ENCODE results near the gene ADGRB3. TPM values are rescaled to one million over a fixed set of nuclear protein-coding genes. Genes with fewer than 3 reads are reported as not detected.

Gene ADGRB3
- total RNA-seq, 1 donor from 2014 or later, result 8.9 TPM

DNA sequence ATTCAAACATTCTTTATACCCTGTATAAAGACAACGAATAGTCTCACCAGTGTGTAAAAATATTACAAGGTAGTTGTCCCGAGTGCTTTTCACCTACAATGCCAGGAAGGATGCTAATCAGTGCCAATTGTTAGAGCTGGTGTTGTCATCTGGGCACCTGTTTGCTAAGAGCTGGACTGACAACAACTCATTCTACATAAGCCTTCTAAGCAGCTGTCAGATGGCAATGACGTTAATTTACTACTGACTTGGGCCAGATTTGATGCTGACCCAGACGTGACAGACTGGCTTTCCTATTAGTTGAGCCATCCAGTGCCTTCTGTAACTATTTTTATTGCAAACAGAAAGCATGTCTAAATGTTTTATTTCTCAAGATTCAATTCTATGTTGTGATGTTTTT, 355.2 kb downstream of the ADGRB3 start:
- Mint-ChIP-seq H3K27ac (ENCODE audit: unreplicated experiment) (no peak overlapping the region), H3K27me3 (ENCODE audit: unreplicated experiment) (no peaks in the 10 kb centered on the region), H3K36me3 (ENCODE audit: unreplicated experiment) (peaks cover 3% of the 10 kb centered on the region), H3K4me3 (ENCODE audit: unreplicated experiment) (no peak overlapping the region), H3K4me1 (ENCODE audit: unreplicated experiment) (no peaks in the 10 kb centered on the region), H3K9me3 (ENCODE audit: unreplicated experiment) (no peaks in the 10 kb centered on the region)
- TF ChIP-seq, protein P1, sequence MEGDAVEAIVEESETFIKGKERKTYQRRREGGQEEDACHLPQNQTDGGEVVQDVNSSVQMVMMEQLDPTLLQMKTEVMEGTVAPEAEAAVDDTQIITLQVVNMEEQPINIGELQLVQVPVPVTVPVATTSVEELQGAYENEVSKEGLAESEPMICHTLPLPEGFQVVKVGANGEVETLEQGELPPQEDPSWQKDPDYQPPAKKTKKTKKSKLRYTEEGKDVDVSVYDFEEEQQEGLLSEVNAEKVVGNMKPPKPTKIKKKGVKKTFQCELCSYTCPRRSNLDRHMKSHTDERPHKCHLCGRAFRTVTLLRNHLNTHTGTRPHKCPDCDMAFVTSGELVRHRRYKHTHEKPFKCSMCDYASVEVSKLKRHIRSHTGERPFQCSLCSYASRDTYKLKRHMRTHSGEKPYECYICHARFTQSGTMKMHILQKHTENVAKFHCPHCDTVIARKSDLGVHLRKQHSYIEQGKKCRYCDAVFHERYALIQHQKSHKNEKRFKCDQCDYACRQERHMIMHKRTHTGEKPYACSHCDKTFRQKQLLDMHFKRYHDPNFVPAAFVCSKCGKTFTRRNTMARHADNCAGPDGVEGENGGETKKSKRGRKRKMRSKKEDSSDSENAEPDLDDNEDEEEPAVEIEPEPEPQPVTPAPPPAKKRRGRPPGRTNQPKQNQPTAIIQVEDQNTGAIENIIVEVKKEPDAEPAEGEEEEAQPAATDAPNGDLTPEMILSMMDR (IDR thresholded peaks at IDR 0.05), result no peak
- no peak for DNase-seq (ENCODE audit: extremely low spot score, unreplicated experiment)

DNA sequence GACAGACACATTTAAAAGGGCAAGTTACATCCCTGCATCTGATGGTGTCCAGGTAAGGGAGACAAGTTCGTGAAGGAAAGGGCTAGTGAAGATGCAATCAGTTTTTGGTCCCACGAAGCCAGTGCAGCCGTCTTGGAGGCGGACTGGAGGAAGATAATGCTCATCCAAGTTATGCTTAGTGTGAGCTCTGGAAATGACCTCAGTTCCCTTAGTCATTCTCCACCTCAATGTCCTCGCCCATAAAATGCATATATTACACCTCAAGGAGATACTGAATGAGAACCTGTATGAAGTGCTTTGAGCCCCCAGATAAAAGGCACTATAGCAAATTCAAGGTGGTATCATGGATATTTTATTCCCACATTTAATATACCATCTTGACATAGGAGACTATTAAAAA, 358.8 kb downstream of the ADGRB3 start:
- DNase-seq (ENCODE audit: extremely low spot score, unreplicated experiment), result no peak
- no peak overlapping the region for H3K4me3 Mint-ChIP-seq (ENCODE audit: unreplicated experiment)
- H3K27ac Mint-ChIP-seq (ENCODE audit: unreplicated experiment), result no peak overlapping the region
- H3K4me1 Mint-ChIP-seq (ENCODE audit: unreplicated experiment), result no peaks in the 10 kb centered on the region
- H3K27me3 Mint-ChIP-seq (ENCODE audit: unreplicated experiment), result no peaks in the 10 kb centered on the region
- H3K9me3 Mint-ChIP-seq (ENCODE audit: unreplicated experiment), result no peaks in the 10 kb centered on the region
- no peaks in the 10 kb centered on the region for H3K36me3 Mint-ChIP-seq (ENCODE audit: unreplicated experiment)
- TF ChIP-seq, protein P1 (IDR thresholded peaks at IDR 0.05), result no peak

DNA sequence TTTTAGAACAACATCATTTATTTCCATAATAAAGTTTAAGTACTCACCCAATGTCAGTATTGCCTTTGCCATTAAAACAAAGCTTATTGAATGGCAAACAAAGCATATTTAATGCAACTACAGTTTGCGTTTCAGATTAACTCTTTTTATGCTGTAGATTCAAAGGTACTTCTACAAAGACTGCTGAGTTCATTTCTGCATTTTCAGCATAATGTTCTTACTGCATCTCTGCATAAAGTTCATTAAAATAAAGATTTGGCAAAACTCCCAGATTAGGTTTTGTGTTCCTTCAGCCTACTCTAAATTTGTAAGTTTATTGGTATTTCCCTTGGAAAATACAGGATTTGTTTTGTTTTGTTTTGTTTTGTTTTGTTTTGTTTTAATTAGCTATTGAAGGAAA, 359.4 kb downstream of the ADGRB3 start:
- no peak for DNase-seq (ENCODE audit: extremely low spot score, unreplicated experiment)
- H3K36me3 Mint-ChIP-seq (ENCODE audit: unreplicated experiment), result no peaks in the 10 kb centered on the region
- H3K27me3 Mint-ChIP-seq (ENCODE audit: unreplicated experiment), result no peaks in the 10 kb centered on the region
- no peak overlapping the region for H3K4me3 Mint-ChIP-seq (ENCODE audit: unreplicated experiment)
- no peak overlapping the region for H3K27ac Mint-ChIP-seq (ENCODE audit: unreplicated experiment)
- no peaks in the 10 kb centered on the region for H3K9me3 Mint-ChIP-seq (ENCODE audit: unreplicated experiment)
- H3K4me1 Mint-ChIP-seq (ENCODE audit: unreplicated experiment), result no peaks in the 10 kb centered on the region
- TF ChIP-seq, protein P1 (IDR thresholded peaks at IDR 0.05), result no peak

DNA sequence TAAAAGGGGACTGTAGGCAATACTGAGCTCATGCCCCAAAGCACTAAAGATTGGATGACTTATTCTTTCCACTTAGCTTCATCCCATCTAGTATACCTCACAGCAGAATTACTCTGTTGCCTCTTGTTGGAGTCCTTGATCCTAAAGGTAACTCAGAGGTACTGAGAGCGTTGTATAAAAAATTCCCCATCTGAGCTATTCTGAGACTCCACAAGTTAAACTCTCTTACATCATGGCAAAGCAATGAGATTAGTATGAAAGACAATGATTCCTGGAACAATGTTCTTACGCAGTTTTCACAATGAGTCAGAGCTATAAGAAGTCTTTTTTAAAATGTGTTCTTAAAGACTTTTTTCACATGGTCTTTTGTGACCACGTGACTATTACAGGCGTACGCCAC, 370.1 kb downstream of the ADGRB3 start:
- H3K27me3 Mint-ChIP-seq (ENCODE audit: unreplicated experiment), result no peaks in the 10 kb centered on the region
- no peaks in the 10 kb centered on the region for H3K4me1 Mint-ChIP-seq (ENCODE audit: unreplicated experiment)
- no peaks in the 10 kb centered on the region for H3K9me3 Mint-ChIP-seq (ENCODE audit: unreplicated experiment)
- TF ChIP-seq, protein P1 (IDR thresholded peaks at IDR 0.05), result no peak
- H3K4me3 Mint-ChIP-seq (ENCODE audit: unreplicated experiment), result no peak overlapping the region
- DNase-seq (ENCODE audit: extremely low spot score, unreplicated experiment), result no peak
- peaks cover 2% of the 10 kb centered on the region for H3K36me3 Mint-ChIP-seq (ENCODE audit: unreplicated experiment)
- no peak overlapping the region for H3K27ac Mint-ChIP-seq (ENCODE audit: unreplicated experiment)

DNA sequence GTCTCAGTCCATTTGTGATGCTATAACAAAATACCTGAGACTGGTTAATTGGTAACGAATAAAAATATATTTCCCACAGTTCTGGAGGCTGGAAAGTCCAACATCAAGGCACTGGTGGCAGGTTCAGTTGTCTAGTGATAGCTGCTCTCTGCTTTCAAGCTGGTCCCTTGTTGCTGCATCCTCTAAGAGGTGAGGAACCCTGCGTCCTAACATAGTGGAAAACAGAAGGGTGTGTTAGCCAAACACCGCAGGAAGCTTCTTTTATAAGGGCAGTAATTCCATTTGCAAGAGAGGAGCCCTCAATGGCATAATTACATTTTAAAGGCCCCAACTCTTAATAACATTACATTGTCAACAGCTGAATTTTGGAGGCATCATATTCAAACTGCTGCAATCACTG, 372.7 kb downstream of the ADGRB3 start:
- H3K9me3 Mint-ChIP-seq (ENCODE audit: unreplicated experiment), result no peaks in the 10 kb centered on the region
- H3K27me3 Mint-ChIP-seq (ENCODE audit: unreplicated experiment), result no peaks in the 10 kb centered on the region
- H3K4me3 Mint-ChIP-seq (ENCODE audit: unreplicated experiment), result no peak overlapping the region
- TF ChIP-seq, protein P1 (IDR thresholded peaks at IDR 0.05), result no peak
- peaks cover 3% of the 10 kb centered on the region for H3K36me3 Mint-ChIP-seq (ENCODE audit: unreplicated experiment)
- no peak overlapping the region for H3K27ac Mint-ChIP-seq (ENCODE audit: unreplicated experiment)
- no peaks in the 10 kb centered on the region for H3K4me1 Mint-ChIP-seq (ENCODE audit: unreplicated experiment)
- no peak for DNase-seq (ENCODE audit: extremely low spot score, unreplicated experiment)

Measured in osteocyte (in vitro differentiated cells).